Heart right ventricle (tissue), 16 donors: Measurements from ENCODE around the gene RGL1. TPM values are rescaled to one million over a fixed set of nuclear protein-coding genes. Genes with fewer than 3 reads are reported as not detected.
A peak's percentile ranks its signal among the peaks of the same experiment; 100 is the strongest.

Experiments
- ATAC-seq, 8 donors: fragments of 200-7000 bp; cut with Tn5 transposase; one replicate each; pipeline ENCODE4 v1.9.1; 2020; ENCODE audit warnings: mild to moderate bottlenecking in 8 of 8, moderate library complexity in 8 of 8, moderate number of reproducible peaks in 1 of 8
- DNase-seq, 2 donors: peaks; one replicate each; pipeline ENCODE4 v3.0.0-alpha.2; 2020
- H3K27ac ChIP-seq, 10 donors: fragments of 200-600 bp; sonication (generic) in 2 of 10; one replicate each; pipeline versions ENCODE4 v1.5.0 to v1.8.0; 2020 to 2022; ENCODE audit warnings: mild to moderate bottlenecking in 3 of 10
- H3K27me3 ChIP-seq, 7 donors: fragments of 200-600 bp; one replicate each; pipeline ENCODE4 v1.8.0; 2021 to 2022; ENCODE audit warnings: mild to moderate bottlenecking in 2 of 7
- H3K36me3 ChIP-seq, 9 donors: fragments of 200-600 bp; sonication (generic) in 1 of 9; one replicate each; pipeline versions ENCODE4 v1.5.0 to v1.8.0; 2020 to 2022; ENCODE audit warnings: mild to moderate bottlenecking in 2 of 9
- H3K4me1 ChIP-seq, 9 donors: fragments of 200-600 bp; sonication (generic) in 1 of 9; one replicate each; pipeline versions ENCODE4 v1.5.0 to v1.8.0; 2020 to 2022; ENCODE audit warnings: mild to moderate bottlenecking in 4 of 9
- H3K4me3 ChIP-seq, 10 donors: fragments of 200-600 bp; sonication (generic) in 2 of 10; one replicate each; pipeline versions ENCODE4 v1.5.0 to v1.8.0; 2020 to 2022; ENCODE audit warnings: mild to moderate bottlenecking in 7 of 10, moderate library complexity in 2 of 10
- H3K9me3 ChIP-seq, 11 donors: fragments of 200-600 bp in 10 of 11; sonication (generic) in 2 of 11; one replicate each; pipeline versions ENCODE4 v1.5.0 to v1.8.0; 2013 to 2022; ENCODE audit warnings: mild to moderate bottlenecking in 2 of 11, control low read depth in 1 of 11, moderate library complexity in 1 of 11
- CTCF ChIP-seq, 9 donors: fragments of 200-600 bp; sonication (generic) in 2 of 9; IDR thresholded peaks; one replicate each; pipeline versions ENCODE4 v1.5.0 to v1.8.0; 2021 to 2022; ENCODE audit warnings: antibody characterized with exemption in 9 of 9, mild to moderate bottlenecking in 5 of 9, moderate library complexity in 1 of 9
- WGBS, 2 donors: extraction: QIAGEN DNeasy Blood & Tissue Kit; methylation state at CpG; one replicate each; pipeline ENCODE4 v1.1.7; 2013; ENCODE audit warnings: inconsistent platforms in 1 of 2; 5-methylcytosine and 5-hydroxymethylcytosine counted together
- intact Hi-C, 10 donors: fragments of 100-400 bp; cut with DNase I; formaldehyde crosslinking; loops; one replicate each; pipeline versions ENCODE4 v1.11.1 to v1.14.2; 2022
- long read RNA-seq, 3 donors: library from polyadenylated mRNA; unstranded; transcript quantifications; one replicate each; pipeline ENCODE4 v2.0.0, GENCODE V29; 2020 to 2021
- polyA plus RNA-seq, 2 donors: library from polyadenylated mRNA; stranded (reverse); fragments of 200-250 nt; gene quantifications; one replicate each; pipeline ENCODE4 v1.2.3, GENCODE V29; 2013
- total RNA-seq, 10 donors: library from RNA; stranded (reverse); fragmentation: NEBNext Ultra II Directional in 3 of 10; extraction: Animal tissue kit (Norgen Biotek cat#: 25700) in 3 of 10; gene quantifications; one replicate each; pipeline versions ENCODE4 v1.2.1 to v1.2.4, GENCODE V29; 2021 to 2023
- donor health status: Arrhythmogenic right ventricular cardiomyopathy.
- donor health status: ischemic (EF 13 %, LVEDD 7.1; RV severe dilation, severe dysfunction).
- donor health status: healthy with polysubstance abuse.
- donor health status: DM: no; HTN: yes; CAD: no.
- donor health status: DM: no; HTN: no; CAD: no.
- donor health status: ischemic (EF 25% LVEDD 6.9; RV normal size, moderate dysfunction).
- donor health status: ischemic (EF 25% LVEDD 5.7; RV mildly dilated, moderate dysfunction).
- donor health status: healthy.
- donor health status: DM: yes; HTN: yes; CAD: no.
- donor health status: Ischemic cardiomyopathy.
- donor health status: ischemic (EF 35%, LVEDD 5.7; RV mildly dilated, moderate dysfunction).
- donor health status: nonischemic (EF 11% LVEDD 7.7; RV severe dilation, severe dysfunction).
- donor health status: DM: yes; HTN: yes; CAD: no.
- donor health status: PGD.
- donor health status: ischemic (EF 29% LVEDD 5.4; RV normal size, mild dysfunction).
- donor health status: nonischemic (EF 23%, LVEDD 6.1; RV moderate dilation, normal function).

The RGL1 gene
- total RNA-seq (10 to 100 TPM; 12.6 to 33.4 (median 18.9) TPM), polyA plus RNA-seq (1 to 10 TPM; 3.8 to 9.8 TPM)
- long read RNA-seq, donor 1, full-length matches to known transcripts, result 5 of 15 reads
- long read RNA-seq, donor 1, partial matches to known transcripts, result 7 of 15 reads
- long read RNA-seq, donor 1, other reads (novel, unspliced or antisense), result 3 of 15 reads
- long read RNA-seq, donor 2, full-length matches to known transcripts, result 1 of 10 reads
- long read RNA-seq, donor 2, partial matches to known transcripts, result 4 of 10 reads
- long read RNA-seq, donor 2, other reads (novel, unspliced or antisense), result 5 of 10 reads
- long read RNA-seq, donor 3, full-length matches to known transcripts, result 6 of 12 reads
- long read RNA-seq, donor 3, partial matches to known transcripts, result 1 of 12 reads
- long read RNA-seq, donor 3, other reads (novel, unspliced or antisense), result 5 of 12 reads

- H3K9me3 ChIP-seq, result peaks cover 0 to 21% (median 10%) of the 10 kb centered on the region in 11 donors
- WGBS, 2 donors, result 1% methylated on average over 58 of the region's 58 CpGs
- no peak for TF ChIP-seq CTCF (IDR thresholded peaks at IDR 0.05)
- ATAC-seq (peak; percentile 86 to 96 (median 91)), DNase-seq (peak; percentile 70 to 76)
- H3K36me3 ChIP-seq, result peaks cover 0 to 11% (median 0%) of the 10 kb centered on the region in 9 donors
- peak within 1 kb of the TSS; percentile 55 to 73 (median 66) for H3K4me3 ChIP-seq
- peak within 1 kb of the TSS; percentile 70 to 89 (median 80) for H3K27ac ChIP-seq
- intact Hi-C loops, result loop anchor here in 3 of 10 donors (5.0 to 10.0 kb wide), 3 partner anchors 67 to 110 kb away; no protein-coding TSS in a partner anchor
- peaks cover 0 to 50% (median 30%) of the 10 kb centered on the region in 9 donors for H3K4me1 ChIP-seq
- H3K27me3 ChIP-seq, result no peaks in the 10 kb centered on the region
These were observed at the start of gene RGL1 for GRCh38 chr1:183804916-183805841. Gene RGL1, plus strand, starts transcription at chr1:183805120. Its CDS starts 178 bp downstream, at chr1:183805298.

DNA sequence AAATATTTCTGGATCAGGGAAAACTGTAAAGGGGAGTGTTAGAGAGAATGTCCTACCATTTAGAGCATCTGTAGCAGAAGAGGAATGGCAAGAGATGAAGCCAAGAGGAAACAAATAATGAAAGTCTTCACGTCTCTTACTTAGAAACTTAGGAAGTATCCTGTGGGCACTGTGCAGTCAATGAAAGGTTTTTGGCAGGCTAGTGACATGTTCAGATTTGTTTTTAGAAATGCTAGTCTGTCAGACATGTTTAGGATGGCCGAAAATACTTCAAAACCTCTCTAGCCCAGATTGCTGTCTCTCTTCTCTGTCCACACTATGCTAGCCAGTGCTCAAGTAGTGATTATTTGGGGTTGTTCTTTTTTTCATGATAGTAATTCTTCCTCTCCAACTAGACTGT lies 48.6 kb upstream of the RGL1 start:
- intact Hi-C loops, result no loop called here
- ATAC-seq (peak in 1 of 8 donors; percentile 19), DNase-seq (no peak)
- peaks cover 0 to 18% (median 0%) of the 10 kb centered on the region in 11 donors for H3K9me3 ChIP-seq
- no peaks in the 10 kb centered on the region for H3K36me3 ChIP-seq
- 43 to 59% methylated on average over 2 of the region's 2 CpGs for whole genome bisulfite sequencing, 2 donors
- no peaks in the 10 kb centered on the region for H3K27me3 ChIP-seq
- TF ChIP-seq CTCF (IDR thresholded peaks at IDR 0.05), result no peak
- H3K4me3 ChIP-seq, result no peak overlapping the region
- H3K27ac ChIP-seq, result peak overlapping the region in 2 of 10 donors; percentile 4 to 56
- H3K4me1 ChIP-seq, result peaks cover 0 to 25% (median 18%) of the 10 kb centered on the region in 9 donors

- Histone ChIP-seq H3K27ac (peak overlapping the region in 1 of 10 donors; percentile 56), H3K4me1 (peaks cover 0 to 25% (median 18%) of the 10 kb centered on the region in 9 donors), H3K27me3 (no peaks in the 10 kb centered on the region), H3K36me3 (no peaks in the 10 kb centered on the region), H3K4me3 (no peak overlapping the region), H3K9me3 (peaks cover 0 to 18% (median 0%) of the 10 kb centered on the region in 11 donors)
- DNase-seq (no peak), ATAC-seq (peak in 2 of 8 donors; percentile 40 to 43)
- 47 to 55% methylated on average over 4 of the region's 4 CpGs for WGBS, 2 donors
- TF ChIP-seq CTCF (IDR thresholded peaks at IDR 0.05), result no peak
- intact Hi-C loops, result no loop called here
These were observed 47.9 kb upstream of the RGL1 start for GRCh38 chr1:183757061-183757460.

DNA sequence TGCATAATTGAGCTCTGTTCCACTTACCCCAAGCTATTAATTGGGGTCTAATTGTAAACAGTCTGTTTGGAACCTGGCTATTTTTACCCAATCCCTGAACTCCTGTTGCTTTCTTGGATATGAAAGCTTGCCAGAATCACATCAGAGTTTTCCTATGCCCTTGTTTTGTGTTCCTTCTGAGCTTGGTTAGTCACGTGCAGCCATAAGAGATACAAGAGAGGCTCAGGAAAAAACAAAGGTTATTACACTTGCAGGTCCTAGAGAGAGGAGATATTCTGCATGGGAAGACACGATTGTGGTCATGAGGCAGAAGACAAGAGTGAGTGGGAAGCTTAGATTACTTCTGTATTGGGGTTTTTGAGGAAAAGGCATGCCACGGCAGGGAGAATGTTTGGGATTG lies 46.0 kb upstream of the RGL1 start:
- Histone ChIP-seq H3K4me3 (no peak overlapping the region), H3K36me3 (no peaks in the 10 kb centered on the region), H3K4me1 (peaks cover 0 to 25% (median 18%) of the 10 kb centered on the region in 9 donors), H3K27ac (peak overlapping the region in 1 of 10 donors; percentile 13), H3K27me3 (no peaks in the 10 kb centered on the region), H3K9me3 (peaks cover 0 to 21% (median 1%) of the 10 kb centered on the region in 11 donors)
- TF ChIP-seq CTCF (IDR thresholded peaks at IDR 0.05), result no peak
- ATAC-seq (peak in 5 of 8 donors; percentile 13 to 77 (median 62)), DNase-seq (no peak)
- WGBS, 2 donors, result 50 to 72% methylated on average over 3 of the region's 3 CpGs
- intact Hi-C loops, result no loop called here
